ENCODE measurements around the gene FBXL2.
A peak's percentile ranks its signal among the peaks of the same experiment; 100 is the strongest.

Gene FBXL2

GRCh38 chr3:33277193-33277882 is at the start of gene FBXL2:
Gene FBXL2 (plus strand): TSS chr3:33277442. CDS start chr3:33277513, 71 bp downstream.
- peak; percentile 12 for DNase-seq

DNA sequence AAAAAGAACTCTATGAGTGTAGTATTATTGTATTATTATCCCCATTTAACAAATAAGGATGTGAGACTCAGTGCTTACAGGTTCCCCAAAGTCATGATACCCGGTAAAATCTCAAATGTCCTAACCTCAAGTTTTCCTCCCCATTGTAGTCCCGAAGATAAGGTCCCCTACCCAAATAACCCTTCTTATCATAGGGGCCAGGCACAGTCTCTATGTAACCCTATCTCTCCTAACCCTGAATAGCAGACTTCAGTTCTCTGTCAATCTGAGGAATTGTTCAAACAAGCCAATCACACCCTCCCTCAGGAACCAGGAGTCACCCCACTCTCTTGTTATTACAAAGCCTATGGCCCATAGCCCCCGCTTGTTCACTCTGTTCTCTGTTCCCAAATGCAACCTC is 48.2 kb upstream of the FBXL2 start:
- no peak for DNase-seq

DNA sequence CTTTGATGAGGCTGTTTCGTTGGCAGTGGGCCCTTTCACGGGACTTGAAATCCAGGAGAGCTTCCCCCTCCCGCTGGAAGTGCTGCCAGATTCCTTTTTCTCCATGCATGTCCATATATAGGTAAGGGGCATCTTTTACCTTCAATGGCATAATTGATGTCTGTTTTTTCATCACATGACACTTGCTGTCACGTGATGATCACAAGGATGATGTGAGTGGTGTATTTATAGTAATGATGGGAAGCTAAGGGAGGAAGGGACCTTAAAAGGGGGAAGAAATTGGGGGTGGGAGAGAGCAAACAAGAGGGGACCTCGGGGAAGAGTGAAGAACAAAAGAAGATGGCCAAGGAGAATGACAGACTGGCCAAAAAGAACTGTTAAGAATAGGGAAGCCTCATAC is 47.3 kb upstream of the FBXL2 start:
- no peak for DNase-seq

DNA sequence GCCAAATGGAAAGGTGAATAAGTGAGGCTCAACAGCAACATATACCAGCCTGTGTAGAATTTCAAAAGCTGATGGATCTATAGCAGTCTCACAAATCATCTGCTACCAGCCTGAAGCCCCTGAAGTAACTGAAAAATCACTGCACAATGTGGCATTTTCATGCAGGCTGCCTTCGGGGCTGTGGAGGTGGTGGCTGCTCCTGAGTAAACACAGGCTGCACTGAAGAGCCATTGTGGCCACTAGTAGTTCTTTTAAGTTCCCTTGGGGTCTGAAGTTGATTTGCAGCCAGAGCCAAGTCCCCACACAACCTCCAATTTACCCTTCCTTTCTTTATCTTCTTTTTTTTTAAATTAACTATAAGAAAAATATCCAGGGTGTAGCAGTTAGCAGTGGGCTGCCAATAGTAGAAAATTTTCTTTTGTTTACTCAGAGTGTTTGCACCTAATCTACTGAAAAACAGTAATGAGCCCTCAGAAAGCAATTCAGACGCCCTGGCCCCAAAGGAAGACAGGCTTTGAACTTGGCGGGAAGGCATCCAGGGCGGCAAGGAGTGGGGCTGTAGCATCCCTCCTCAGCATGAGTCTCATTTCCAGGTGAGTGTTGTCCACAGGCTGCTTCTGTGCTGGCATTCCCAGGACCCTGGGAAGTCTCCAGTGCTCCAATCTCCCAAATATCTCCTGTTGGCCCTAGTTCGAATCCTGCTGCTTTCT is 45.3 kb upstream of the FBXL2 start:
- no peak for DNase-seq

- no peak for DNase-seq
Measured at GRCh38 chr3:33233884-33234283, 43.4 kb upstream of the FBXL2 start.

DNA sequence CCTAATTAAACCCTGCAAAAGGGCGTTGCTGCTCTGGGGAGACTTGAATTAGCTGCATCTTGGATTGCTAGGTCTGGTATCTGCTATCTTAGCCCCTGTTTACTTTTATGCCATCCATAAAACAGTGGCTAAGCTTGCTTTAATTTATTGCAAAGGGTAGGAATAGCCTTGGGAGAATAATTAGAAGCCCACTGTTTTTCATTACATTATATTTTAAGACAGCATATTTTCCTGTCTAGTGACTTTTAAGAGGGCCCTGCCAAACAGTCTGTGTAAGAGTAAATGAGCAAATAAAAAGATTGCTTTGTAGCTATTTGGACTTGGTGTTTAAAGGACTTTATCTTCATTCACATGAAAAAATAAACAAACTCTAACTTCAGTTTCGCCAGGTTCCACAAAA is 41.2 kb upstream of the FBXL2 start:
- no peak for DNase-seq

DNA sequence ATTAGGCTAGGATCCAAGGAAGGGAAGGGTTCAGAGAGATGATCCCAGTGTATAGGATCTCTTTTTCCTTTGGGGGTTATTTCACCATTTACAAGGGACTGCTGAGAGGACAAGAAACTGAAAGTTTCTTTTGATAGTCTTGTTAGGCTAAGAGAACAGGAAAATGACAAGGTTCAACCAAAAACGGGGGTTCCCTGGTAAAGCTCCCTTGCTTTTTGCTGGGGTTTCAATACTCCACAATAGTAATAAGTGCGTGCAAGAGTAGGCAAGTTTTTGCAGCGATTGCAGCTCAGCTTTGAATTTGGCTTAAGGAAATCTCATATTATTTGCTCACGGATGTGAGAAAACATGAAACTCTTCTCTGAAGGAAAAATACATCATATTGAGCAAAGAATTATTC is 39.8 kb upstream of the FBXL2 start:
- DNase-seq: no peak

GRCh38 chr3:33238923-33239322 is 38.3 kb upstream of the FBXL2 start:
- DNase-seq: no peak

DNA sequence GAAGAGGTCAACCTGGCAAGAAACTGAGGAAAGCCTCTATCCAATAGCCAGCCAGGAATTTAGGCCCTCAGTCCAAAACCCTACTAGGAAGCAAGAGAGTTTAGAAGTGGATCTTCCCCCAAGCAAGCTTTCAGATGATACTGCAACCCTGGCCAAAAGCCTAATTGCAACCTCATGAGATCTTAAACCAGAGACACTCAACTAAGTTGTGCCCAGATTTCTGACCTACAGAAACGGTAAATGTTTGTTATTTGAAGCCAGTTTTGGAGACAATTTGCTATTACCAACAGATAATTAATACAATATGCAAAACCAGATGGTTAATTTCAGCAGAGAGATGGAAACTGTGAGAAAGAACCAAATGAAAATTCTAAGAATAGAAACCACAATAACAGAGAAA is 37.0 kb upstream of the FBXL2 start:
- DNase-seq: no peak

GRCh38 chr3:33246786-33247185 is 30.5 kb upstream of the FBXL2 start:
- DNase-seq: no peak

DNA sequence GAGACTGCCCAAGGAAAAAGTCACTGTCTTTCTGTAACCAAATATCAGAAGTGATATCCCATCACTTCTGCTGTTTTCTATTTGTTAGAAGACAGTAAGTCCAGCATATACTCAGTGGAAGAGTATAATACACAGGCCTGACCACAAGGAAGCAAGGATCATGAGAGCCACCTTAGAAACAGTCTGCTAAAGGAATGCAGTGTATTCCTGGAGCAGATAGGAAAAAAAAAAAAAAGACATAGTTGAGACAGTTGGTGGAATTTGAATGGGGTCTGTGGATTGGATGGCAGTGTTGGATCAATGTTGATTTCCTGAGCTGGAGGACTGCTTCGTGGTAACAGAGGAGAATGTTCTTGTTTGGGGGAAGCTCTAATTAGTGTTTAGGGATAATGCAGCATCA is 26.5 kb upstream of the FBXL2 start:
- no peak for DNase-seq

DNA sequence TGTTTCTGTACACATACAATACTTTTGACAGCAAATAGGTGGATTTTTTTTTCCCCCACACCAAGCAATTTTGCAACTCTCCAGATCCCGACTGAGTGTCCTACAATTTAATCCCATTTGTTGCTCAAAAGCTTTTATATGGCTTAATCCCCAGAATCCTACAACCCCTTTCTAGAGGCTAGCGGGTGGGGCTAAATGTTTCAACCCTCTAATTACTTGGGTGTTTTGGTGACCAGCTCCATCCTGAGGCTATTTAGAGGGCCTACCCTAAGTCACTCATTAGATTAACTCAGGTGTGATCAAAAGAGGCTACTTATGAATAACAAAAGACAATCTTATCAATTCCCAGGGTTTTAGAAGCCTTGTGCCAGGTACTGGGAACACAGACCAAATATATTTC is 21.0 kb upstream of the FBXL2 start:
- no peak for DNase-seq

DNA sequence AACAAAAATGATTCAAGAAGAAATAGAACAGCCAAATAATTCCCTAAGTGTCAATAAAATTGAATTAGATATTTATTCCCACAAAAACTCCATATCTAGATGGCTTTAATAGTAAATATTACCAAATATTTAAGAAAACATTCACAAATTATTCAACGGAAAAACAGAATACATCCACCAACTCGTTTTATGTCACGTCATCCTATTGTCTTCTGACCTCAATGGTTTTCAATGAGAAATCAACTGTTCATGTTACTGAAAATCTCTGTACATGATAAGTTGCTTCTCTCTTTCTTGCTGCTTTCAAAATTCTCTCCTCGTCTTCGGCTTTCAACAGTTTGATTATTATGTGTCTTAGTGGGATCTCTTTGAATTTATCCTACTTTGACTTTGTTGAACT is 17.1 kb upstream of the FBXL2 start:
- DNase-seq: no peak

GRCh38 chr3:33269385-33269784 is 7.9 kb upstream of the FBXL2 start:
- DNase-seq: no peak

DNA sequence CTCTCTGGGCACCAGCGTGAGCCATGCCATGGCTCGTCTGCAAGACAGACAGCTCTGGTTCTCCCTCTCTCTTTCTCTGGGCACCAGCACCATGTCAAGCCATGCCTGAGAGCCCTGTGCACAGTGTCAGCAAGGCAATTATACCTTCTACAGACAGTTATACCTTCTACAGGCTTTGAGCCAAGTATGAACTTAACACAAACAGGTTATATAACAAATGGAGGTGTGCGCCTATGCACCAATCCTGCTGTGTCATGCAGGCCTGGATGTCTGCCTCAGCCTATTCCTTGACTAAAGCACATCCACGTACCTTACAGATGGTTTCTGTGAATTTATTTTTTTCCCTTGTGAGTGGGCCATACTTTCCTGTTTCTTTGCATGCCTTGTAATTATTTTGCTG is 5.9 kb upstream of the FBXL2 start:
- DNase-seq: no peak

- DNase-seq: no peak
Measured at GRCh38 chr3:33273628-33274027, 3.6 kb upstream of the FBXL2 start.

GRCh38 chr3:33278163-33278562 is 921 bp downstream of the FBXL2 start:
- no peak for DNase-seq

- DNase-seq: no peak
Measured at GRCh38 chr3:33287672-33288282, 10.5 kb downstream of the FBXL2 start.

DNA sequence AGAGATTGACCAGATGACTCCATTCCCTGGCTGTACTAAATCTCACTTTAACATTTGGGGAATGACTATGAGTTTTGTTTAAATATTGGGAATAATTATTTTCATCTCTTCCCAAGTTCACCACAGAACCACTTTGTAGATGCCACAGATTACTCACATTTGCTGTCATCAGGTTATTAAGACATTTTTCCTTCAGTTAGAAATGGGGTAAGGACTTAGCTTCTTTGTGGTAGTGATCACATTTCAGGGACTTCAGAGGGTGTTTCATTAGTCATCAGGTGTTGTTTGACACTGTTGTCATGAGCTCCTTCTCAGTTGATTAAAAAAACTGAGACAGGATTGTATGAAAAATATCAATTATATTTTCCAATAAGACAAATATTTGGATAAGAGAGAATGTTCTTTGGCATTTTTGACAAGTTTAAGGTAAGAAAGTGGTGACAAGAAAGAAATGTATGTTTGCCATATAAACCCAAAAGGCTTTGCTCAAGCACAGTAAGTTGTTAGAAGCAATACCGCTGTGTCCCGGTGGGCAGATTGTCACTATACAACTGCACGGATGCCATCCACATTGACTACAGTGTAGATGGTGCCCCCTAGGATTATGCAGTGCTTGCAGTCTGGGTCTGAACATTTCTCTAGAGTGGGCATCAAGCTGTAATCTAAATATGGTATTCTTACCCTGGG is 22.3 kb downstream of the FBXL2 start:
- DNase-seq: no peak

DNA sequence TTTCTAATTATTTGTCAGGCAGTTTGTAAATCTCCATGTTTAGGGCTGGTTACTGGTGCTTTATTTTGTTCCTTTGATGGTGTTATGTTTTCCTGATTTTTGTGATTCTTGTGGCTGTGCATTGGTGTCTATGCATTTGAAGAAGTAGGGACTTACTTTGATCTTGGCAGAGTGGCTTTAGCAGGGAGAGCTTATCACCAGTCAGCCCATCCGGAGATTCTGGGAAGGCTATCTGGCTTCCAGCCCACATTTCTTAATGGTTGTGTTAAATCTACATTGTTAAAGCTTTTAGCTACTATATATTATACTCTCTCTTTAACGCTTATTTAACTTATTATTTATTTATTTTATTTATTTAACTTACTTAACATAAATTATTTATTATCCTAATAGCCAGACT is 35.1 kb downstream of the FBXL2 start:
- DNase-seq: no peak

GRCh38 chr3:33313331-33313730 is 36.1 kb downstream of the FBXL2 start:
- DNase-seq: no peak

DNA sequence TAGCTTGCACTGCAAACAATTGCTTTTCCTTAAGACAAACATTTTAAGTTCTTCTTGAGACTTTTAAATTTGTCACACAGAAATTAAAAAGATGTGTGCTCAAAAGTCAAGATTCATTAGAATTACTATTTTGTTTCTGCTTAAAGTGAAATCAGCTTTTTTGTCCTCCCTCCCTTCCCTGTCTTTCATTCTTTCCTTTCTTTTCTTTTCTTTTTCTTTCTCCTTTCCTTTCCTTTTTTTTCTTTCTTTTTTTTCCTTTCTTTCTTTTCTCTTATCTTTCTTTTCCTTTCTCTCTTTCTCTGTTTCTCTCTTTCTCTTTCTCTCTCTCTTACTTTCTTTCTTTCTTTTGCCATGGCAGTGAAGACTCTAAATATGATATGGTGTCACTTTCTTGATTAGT is 37.8 kb downstream of the FBXL2 start:
- no peak for DNase-seq

DNA sequence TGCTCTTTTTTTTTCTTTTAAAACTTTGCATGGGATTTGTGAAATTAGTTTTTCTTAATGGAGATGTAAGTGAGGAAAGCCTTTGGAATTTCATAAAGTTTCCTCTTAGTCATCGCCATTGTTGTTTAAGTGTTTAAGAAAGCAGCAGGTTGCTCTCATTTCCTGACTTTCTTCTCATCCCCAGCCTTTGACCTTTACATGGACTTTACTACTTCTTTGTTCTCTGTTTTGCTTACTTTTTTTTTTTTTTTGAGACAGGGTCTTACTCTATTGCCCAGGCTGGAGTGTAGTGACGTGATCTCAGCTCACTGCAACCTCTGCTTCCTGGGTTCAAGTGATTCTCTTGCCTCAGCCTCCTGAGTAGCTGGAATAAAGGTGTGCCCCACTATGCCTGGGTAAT is 38.6 kb downstream of the FBXL2 start:
- DNase-seq: no peak
